GM12878 (cell line): ENCODE results near the gene SMPD3. TPM values are rescaled to one million over a fixed set of nuclear protein-coding genes. Genes with fewer than 3 reads are reported as not detected.
A peak's percentile ranks its signal among the peaks of the same experiment; 100 is the strongest.

Source experiments
- BACH1 ChIP-seq: fragments of 450-650 bp; IDR thresholded peaks from 2 replicates; pipeline ENCODE4 v1.6.1; 2017; ENCODE audit warnings: mild to moderate bottlenecking, borderline replicate concordance
- BHLHE40 ChIP-seq, 2 experiments: fragments of 450-650 bp in 1 of 2; IDR thresholded peaks; 2 replicates each; pipeline ENCODE4 v1.6.1; 2011 to 2017; ENCODE audit warnings: low read depth in 2 of 2, borderline replicate concordance in 1 of 2, improper control_type of control experiment in 1 of 2, low read length in 1 of 2, mild to moderate bottlenecking in 1 of 2
- DPF2 ChIP-seq: fragments of 450-650 bp; IDR thresholded peaks from 2 replicates; pipeline ENCODE4 v1.6.1; 2017; ENCODE audit warnings: mild to moderate bottlenecking
- E2F4 ChIP-seq: IDR thresholded peaks from 2 replicates; pipeline ENCODE4 v1.6.1; 2012; ENCODE audit warnings: low read depth, low read length, improper control_type of control experiment
- FOS ChIP-seq: IDR thresholded peaks from 3 replicates; pipeline ENCODE4 v1.6.1; 2011; ENCODE audit warnings: borderline replicate concordance; ENCODE audit not compliant: insufficient read length; ENCODE audit errors: extremely low read depth
- FOXM1 ChIP-seq: IDR thresholded peaks from 2 replicates; pipeline ENCODE4 v1.6.1; 2012; ENCODE audit warnings: low read depth, mild to moderate bottlenecking, inconsistent platforms, low read length, moderate library complexity
- IKZF2 ChIP-seq, 2 experiments: fragments of 450-650 bp; IDR thresholded peaks; 2 replicates each; pipeline ENCODE4 v1.6.1; 2017; ENCODE audit warnings: mild to moderate bottlenecking in 2 of 2, moderate library complexity in 2 of 2
- NBN ChIP-seq: fragments of 450-650 bp; IDR thresholded peaks from 2 replicates; pipeline ENCODE4 v1.6.1; 2016
- NFXL1 ChIP-seq: fragments of 450-650 bp; IDR thresholded peaks from 2 replicates; pipeline ENCODE4 v1.6.1; 2017; ENCODE audit warnings: antibody characterized with exemption, mild to moderate bottlenecking, borderline replicate concordance
- RAD21 ChIP-seq: IDR thresholded peaks from 2 replicates; pipeline ENCODE4 v1.6.1; 2011; ENCODE audit warnings: mild to moderate bottlenecking, low read depth, low read length, moderate library complexity; ENCODE audit not compliant: insufficient read depth
- RELB ChIP-seq: fragments of 450-650 bp; IDR thresholded peaks from 2 replicates; pipeline ENCODE4 v1.6.1; 2017; ENCODE audit warnings: low read depth, mild to moderate bottlenecking, moderate library complexity
- RUNX3 ChIP-seq: IDR thresholded peaks from 2 replicates; pipeline ENCODE4 v1.6.1; 2012; ENCODE audit warnings: low read length, inconsistent platforms
- TAF1 ChIP-seq: IDR thresholded peaks from 2 replicates; pipeline ENCODE4 v1.6.1; 2011; ENCODE audit warnings: mild to moderate bottlenecking, low read depth, low read length, borderline replicate concordance
- ZBTB33 ChIP-seq: fragments of 450-650 bp; IDR thresholded peaks from 2 replicates; pipeline ENCODE4 v1.6.1; 2017; ENCODE audit warnings: mild to moderate bottlenecking
- ZNF274 ChIP-seq: IDR thresholded peaks from one replicate; pipeline ENCODE4 v1.8.0; 2011; ENCODE audit not compliant: insufficient read length, insufficient read depth
- ZNF687 ChIP-seq: fragments of 450-650 bp; IDR thresholded peaks from 2 replicates; pipeline ENCODE4 v1.6.1; 2017; ENCODE audit warnings: mild to moderate bottlenecking, moderate library complexity
- polyA plus RNA-seq, 11 experiments: library from polyadenylated mRNA; depleted of rRNA in 4 of 11; unstranded in 6 of 11; stranded (reverse) in 5 of 11; fragments of >200 nt; fragmentation: Nextera tagmentation in 4 of 11; fragmentation: Illumina TruSeq in 1 of 11; extraction: Ambion mirVana in 4 of 11; extraction: Trizol in 1 of 11; gene quantifications; 1 replicate in 1 of 11; 2 replicates in 10 of 11; pipeline versions ENCODE4 v1.2.1 to v1.2.3, GENCODE V29; 2011 to 2016; ENCODE audit warnings: inconsistent platforms in 2 of 11, missing spikeins in 2 of 11, low read depth in 1 of 11
- total RNA-seq, 4 experiments: library from RNA; depleted of rRNA in 3 of 4; stranded (reverse); fragments of >200 nt in 3 of 4; fragmentation: Illumina TruSeq in 1 of 4; extraction: Trizol in 1 of 4; gene quantifications; 2 replicates each; pipeline versions ENCODE4 v1.2.1 to v1.2.3, GENCODE V29; 2013 to 2021

Gene SMPD3
- total and polyA plus RNA-seq, 10 of the 15 experiments (the other 5 are each of a cell fraction or from before 2014, with no cell fraction given) = 0.04 to 2.0 (median 1.2) TPM

GRCh38 chr16:68445458-68445857, 2.9 kb downstream of the SMPD3 start (continued):
- TF ChIP-seq IKZF2 (IDR thresholded peaks at IDR 0.05) (no peak), BACH1 (no peak), RUNX3 (peak; percentile 53; the same call in 1 of the 2 replicates), NFXL1 (no peak), DPF2 (no peak), TAF1 (no peak), ZNF274 (no peak), BHLHE40 (IDR thresholded peaks at IDR 0.05; ENCODE audit: borderline replicate concordance in 1 of 2, low read depth in 2 of 2, low read length in 1 of 2) (no peak), ZNF687 (no peak), FOS (no peak), E2F4 (no peak), RELB (no peak), RAD21 (peak; percentile 91), NBN (no peak), ZBTB33 (no peak), FOXM1 (no peak)
